Measurements from ENCODE around the gene TNRC6A.

The TNRC6A gene

GRCh38 chr16:24873028-24873427, 143.6 kb downstream of the TNRC6A start:
- no peaks in the 10 kb centered on the region for H3K9me3 ChIP-seq (ENCODE audit: control insufficient read depth, low read length)
- WGBS, 2 experiments (ENCODE audit: insufficient coverage in 2 of 2): 60% methylated on average over 1 of the region's 2 CpGs; no CpG with 5 or more reads in 1 of the 2 experiments
- no peak overlapping the region for H3K4me3 ChIP-seq (ENCODE audit: extremely low read depth, insufficient read depth, low read length, poor library complexity, severe bottlenecking)
- H3K27ac ChIP-seq (ENCODE audit: low read depth, low read length, severe bottlenecking): no peak overlapping the region
- H3K4me1 ChIP-seq (ENCODE audit: control insufficient read depth, insufficient read depth, low read length, poor library complexity, severe bottlenecking): no peaks in the 10 kb centered on the region
- no peaks in the 10 kb centered on the region for H3K36me3 ChIP-seq (ENCODE audit: control insufficient read depth, insufficient read depth, low read length)

GRCh38 chr16:24875466-24875865, 146.0 kb downstream of the TNRC6A start:
- Histone ChIP-seq H3K27ac (ENCODE audit: low read depth, low read length, severe bottlenecking) (no peak overlapping the region), H3K4me3 (ENCODE audit: extremely low read depth, insufficient read depth, low read length, poor library complexity, severe bottlenecking) (no peak overlapping the region), H3K36me3 (ENCODE audit: control insufficient read depth, insufficient read depth, low read length) (no peaks in the 10 kb centered on the region), H3K4me1 (ENCODE audit: control insufficient read depth, insufficient read depth, low read length, poor library complexity, severe bottlenecking) (no peaks in the 10 kb centered on the region), H3K9me3 (ENCODE audit: control insufficient read depth, low read length) (no peaks in the 10 kb centered on the region)
- 83 to 92% methylated on average over 8 to 10 of the region's 10 CpGs for WGBS, 2 experiments (ENCODE audit: insufficient coverage in 2 of 2)

Data from mesodermal cell (in vitro differentiated cells).